GM21576 (cell line): Measurements from ENCODE around the gene SNX32.
A peak's percentile ranks its signal among the peaks of the same experiment; 100 is the strongest.

ENCODE experiments used
- ATAC-seq: cut with Tn5 transposase; IDR thresholded peaks from one replicate; pipeline ENCODE4 v1.9.1; 2021; ENCODE audit warnings: mild to moderate bottlenecking, moderate library complexity; ENCODE audit not compliant: unreplicated experiment

SNX32 gene

DNA sequence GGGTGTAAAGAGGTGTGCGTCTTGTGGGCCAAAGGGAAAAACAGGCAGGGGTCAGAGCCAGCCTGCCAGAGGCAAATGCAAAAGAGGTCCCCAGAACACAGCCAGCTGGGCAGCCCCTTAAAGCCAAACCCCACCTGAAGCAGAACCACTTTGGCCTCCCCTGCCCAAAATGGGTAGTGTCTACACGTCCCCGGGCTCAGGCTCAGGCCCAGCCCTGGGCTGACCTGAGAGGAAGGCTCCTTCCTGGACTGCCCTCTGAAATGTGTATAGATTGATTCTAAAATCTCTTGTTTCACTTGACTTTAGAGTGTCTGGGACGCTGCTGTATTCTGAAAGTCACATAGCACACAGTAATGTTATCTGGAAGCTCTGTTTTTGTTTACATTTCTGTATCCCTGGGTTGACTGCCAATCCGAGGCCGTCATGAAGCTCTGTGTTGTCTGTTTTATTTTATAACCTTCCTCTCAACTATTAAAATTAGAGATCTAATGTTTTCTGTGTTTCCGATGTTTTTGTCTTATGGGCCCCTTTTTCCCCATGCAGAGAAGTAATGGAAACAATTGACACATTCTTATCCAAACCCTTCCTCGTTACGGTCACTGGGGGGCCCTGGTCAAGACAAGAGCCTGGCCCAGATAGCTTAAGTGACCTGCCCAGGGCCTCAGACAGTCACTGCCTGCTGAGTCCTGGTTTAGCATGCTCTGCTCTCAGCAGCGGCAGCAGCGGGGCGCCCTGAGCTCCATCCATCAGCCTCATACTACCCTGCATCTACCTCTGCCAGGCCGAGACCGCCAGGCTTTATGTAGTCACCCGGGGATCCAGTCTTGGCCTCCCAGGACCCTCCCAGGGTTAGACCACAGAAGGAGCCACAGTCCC, 36.8 kb upstream of the SNX32 start:
- ATAC-seq = no peak

DNA sequence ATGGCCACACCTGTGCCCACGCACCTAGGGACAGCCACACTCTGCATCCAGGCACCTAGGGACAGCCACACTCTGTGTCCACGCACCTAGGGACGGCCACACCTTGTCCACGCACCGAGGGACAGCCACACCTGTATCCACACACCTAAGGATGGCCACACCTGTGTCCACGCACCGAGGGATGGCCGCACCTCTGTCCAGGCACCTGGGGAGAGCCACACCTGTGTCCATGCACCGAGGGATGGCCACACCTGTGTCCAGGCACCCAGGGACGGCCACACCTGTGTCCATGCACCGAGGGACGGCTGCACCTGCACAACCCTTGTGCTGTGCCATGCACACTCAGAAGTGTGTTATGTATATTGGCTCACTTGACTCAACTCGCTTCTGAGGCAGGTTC, 36.1 kb upstream of the SNX32 start:
- no peak for ATAC-seq

DNA sequence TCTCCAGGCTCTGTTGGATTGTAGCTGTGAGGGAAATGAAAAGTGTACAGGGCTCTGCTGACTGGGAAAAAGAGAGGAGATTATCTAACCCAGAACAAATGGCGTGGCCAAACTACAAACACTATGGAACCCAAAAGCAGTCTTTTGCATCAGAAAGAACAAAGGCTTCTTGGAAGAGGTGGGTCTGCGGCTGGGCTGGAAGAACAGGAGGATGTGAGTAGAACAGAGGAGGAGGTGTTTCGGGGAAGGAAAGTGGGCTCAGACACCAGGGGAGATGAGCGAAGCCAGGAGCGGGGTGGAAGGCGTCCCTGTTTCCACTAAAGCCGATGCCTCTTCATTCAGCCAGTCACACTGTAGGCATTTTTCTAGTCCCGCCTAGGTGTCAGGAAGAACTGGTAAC, 34.9 kb upstream of the SNX32 start:
- no peak for ATAC-seq

DNA sequence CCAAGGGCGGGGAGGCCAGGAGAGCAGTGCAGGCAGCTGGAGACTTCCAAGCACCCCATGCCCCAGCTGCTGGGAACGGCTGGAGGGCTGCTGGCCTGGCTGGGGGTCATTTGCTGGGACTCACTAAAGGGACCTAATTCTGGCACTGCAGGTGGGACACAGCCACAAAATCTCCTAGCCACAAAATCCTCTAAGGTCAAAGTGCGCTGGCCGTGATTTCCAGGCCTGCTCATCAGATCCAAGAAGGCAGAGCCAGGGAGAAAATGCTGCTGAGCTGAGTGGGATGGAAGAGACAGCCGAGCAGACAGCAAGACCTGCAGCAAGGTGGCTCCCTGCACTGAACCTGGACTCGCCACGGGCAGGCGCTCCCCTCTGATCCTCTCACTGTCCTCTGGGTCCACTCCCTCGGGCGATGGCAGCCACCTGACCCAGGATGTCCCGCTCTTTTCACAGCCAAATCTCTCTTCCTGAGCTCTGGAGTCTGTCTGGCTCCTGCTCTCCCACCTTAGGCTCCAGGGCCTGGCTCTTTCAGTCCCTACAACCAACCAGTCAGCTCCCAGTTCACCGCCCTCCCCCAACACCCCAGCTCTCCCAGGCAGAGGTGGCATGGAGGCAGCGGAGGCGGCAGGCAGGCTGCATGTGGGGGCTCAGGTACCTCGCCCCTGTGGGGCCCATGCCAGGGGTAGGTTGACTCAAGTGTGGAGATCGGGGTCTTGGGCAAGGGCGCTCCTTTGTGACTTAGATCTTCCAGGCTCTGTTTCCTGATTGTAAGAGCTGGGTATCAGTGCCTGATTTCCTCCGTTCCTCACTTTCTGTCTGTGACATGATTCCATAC, 32.4 kb upstream of the SNX32 start:
- ATAC-seq = no peak

DNA sequence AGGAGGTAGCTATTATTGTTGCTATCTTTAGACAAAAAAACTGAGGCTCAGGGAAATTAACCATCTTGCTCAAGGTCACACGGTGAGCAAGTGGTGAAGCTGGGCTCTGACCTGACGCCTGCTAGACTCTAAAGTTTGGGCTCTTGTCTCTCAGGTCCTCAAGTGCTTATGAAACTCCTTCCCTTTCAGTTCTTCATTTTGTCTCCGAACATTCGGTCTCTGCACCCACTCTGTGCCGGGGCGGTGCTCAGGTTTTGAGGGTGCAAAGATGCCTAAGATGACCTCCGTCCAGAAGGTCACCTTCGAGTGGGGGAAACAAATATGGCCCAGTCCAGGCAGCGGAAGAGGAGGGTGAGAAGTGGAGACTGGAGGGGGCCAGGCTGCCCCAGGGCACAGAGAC, 30.9 kb upstream of the SNX32 start:
- ATAC-seq = peak; percentile 85

DNA sequence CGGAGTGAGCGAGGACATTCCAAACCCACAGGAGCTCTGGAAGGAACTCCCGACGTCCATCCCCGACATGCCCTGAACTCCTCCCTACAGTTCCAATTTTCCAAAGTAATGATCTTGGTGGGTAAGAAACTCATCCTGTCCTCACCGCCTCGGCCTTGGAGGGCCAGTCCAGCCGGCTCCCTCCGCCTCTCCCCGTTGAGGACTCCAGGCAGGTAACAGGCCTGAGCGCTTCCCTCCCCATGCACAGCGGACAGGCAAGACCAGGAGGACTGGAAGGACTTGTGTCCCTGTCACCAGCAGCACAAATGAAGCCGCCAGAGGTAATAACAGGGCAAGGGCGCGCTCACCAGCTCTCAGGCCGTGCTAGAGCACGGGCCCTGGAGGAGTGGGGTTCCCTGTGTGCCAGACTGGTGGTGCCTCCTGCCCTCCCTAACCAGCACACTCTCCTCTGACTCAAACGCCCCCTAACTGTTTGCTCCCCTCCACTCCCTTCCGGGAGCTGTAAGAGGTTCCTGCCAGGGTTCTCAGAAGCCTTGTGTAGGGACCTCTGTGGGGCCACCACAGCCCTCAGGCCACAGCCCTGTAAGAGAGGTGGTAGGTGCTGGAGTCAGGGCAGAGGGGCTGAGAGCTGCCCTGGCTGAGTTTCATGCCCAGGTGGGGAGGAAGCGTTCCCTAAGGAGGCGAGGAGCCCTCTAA, 29.8 kb upstream of the SNX32 start:
- ATAC-seq = no peak

DNA sequence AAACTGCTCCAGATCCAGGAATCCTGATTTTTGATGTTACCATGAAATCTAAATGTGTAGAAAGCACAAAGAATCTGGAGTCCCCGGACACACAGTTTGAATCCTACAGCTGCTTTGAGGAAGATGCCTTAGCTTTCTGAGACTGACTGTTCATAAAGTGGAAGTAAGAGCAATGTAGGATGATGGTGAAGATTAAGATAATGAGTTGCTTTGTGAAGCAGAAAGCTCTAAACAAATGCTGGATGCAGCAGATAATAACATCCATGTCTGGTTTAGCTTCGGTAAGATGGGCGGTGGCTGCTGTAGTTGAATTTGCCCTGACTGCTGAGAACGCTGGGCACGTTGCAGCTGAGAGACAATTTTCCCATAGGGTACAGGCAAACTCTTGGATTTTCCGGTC, 26.8 kb upstream of the SNX32 start:
- ATAC-seq = no peak

DNA sequence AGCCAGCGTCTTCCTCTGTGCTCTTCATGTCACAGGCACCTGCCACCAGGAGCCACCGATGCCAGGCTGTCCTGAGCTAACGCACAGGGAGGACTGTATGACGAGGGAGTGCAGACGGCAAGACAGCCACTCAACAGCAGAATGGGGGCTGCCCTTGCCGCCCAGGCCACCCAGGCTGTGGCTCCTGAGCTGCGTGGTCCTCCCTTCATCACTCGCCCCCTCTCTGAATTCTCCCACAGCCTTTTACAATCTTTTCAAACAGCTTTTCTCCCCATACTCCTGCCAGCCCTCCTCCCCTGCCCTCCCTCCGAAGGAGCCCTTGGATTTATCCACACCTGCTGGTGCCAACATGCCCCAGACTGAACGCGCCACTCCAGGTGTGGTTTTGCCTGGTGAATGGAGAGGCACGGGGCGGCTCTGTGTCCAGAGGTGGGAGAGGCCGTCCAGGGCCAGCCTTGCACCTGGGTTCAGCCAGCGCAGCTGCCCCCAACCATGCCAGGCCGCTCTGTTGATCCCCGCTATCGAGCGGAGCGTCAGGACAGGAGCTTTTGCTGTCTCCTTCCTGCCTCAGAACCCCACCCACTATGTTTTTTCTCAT, 24.9 kb upstream of the SNX32 start:
- no peak for ATAC-seq

DNA sequence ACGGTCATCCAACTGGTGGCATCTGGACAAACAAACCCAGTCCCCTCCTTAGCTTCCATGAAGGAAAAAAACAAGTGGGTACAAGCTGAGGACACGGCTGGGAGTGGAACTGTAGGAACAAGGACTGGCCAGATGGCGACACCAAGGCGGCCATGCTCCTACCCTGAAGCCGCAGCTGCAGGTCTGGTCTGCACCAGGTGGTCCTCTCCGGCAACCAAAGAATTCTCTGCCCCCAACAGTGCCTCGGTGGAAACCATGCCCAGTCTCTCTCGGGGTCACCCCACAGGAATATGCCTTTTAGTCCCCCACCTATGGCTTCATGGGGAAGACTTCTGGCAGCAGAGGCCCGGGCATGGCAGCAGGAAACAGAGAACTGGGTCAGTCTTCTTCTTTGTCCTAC, 24.3 kb upstream of the SNX32 start:
- no peak for ATAC-seq

DNA sequence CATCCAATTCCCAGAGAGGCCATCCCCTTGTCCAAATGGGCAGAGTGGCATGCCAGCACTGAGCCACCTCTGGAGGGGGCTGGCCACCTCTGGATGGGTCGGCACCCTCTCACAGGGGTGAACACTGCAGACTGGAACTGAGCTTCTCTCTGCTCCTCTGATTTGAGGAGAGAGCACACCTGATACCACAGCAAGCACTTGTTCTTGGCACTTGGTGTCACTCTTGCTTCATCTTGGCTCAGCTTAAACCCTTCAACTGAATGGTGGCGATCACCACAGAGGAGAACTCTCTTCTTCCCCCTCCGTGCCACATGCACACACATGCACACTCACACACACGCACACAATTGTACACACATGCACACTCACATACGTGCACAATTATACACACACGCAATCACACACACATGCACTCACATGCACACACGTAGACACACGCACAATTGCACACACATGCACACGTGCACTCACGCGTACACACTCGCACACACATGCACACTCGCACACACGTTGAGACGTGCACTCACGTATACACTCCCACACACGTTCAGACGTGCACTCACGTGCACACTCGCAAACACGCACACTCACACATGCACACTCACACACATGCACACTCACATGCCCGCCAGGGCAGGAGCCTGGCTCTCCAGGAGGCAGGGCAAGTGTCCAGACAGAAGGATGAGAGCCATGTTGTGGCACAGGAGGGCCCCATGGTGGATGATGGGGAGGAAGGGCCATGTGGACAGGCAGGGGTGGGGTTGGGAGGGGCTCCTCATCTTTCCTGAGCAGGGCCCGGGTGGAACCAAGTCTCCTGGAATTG, 23.5 kb upstream of the SNX32 start:
- ATAC-seq = no peak

DNA sequence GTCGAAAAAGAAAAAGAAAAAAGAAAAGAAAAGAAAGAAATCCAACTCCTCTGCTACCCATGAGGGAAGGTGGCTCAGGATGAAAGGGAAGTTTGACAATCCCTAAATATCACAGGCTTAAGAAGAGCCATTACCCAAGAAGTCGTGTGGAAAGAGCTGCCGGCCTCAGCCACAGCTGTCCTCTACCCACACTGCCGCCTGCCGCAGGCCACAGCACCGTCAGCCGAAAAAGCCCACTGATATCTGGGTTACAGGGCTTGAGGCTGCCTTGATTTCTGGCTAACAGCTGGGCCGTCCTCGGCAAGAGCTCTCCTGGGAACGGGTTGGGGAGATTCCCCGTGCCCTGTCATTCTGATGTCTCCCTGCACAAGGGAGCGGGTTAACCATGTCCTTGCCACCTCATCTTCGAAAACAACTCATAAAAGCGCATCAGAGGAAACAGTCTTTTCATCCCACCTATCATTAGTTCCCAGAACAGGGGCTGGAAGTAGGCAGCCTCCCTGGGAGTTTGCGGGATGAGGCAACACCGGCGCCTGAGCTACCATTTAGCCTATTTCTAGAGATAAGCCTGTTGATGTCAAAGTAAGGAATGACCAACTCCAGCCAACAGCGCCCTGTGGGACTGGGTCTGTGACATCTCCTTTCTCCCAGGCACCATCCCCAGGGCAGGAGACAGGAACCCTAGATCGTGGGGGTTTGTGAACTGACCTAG, 21.8 kb upstream of the SNX32 start:
- no peak for ATAC-seq

DNA sequence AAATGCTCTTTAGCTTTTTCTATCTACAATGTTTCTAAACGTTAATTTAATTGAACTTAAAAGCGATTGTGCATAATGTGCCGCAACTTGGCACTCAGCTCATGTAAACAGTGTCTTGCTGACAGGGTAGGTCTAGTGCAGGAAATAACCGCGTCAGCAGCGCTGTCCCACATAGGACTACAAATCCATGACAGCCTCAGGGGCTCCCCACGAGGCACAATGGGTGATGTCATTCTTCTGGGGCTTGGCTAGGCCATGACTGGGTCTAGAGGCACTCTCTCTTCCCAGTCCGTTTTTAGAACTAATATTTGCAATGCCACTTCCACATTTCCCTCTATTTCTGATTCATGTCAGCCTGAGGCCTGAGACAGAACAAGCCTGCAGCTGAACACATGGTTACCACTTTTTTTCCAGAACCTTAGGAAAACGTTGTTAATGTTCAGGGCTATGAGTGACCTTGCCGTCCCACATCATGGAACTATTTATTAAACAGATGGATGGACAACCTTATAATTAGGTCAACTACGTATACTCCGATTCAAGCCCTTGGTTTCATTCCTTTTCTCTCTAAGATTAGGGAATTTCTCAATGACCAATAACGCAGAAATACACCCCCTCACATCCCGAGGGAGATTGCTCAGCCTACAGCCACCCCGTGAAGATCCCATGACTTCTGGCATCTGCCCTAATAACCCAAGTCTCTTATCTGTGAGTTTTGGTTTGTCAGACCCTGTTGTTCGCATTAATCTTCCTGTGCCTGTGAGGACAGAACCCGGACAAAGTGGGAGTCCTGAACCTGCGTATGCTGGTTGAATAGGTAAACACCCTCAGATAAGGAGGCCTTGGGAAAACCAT, 19.4 kb upstream of the SNX32 start:
- ATAC-seq = no peak

DNA sequence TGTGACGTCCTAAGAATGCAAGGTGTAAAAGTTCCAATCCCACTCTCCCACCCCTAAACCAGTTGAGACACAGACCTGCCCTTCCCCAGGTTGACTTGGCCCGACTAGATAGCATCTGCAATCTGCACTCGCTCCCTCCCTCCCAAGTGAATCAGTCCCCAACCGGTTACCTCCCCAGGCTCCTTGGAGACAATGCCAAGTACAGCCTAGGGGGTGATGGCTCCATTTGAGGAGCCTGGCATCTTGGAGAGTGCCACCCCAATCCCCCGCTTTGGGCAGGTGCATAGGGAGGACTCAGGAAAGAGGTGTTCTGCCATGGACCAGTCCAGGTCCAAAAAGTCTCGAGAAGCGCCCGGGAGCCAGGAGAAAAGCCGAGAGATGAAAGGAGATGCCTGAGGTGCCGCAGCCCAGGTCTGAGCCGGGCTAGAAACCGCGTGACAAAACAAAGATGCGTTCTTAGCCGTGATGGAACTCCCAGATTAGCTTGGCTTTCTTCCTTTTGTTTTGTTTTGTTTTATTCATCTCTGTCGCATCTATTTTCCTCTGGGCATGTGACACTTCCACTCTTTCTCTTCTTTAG, 18.7 kb upstream of the SNX32 start:
- no peak for ATAC-seq

DNA sequence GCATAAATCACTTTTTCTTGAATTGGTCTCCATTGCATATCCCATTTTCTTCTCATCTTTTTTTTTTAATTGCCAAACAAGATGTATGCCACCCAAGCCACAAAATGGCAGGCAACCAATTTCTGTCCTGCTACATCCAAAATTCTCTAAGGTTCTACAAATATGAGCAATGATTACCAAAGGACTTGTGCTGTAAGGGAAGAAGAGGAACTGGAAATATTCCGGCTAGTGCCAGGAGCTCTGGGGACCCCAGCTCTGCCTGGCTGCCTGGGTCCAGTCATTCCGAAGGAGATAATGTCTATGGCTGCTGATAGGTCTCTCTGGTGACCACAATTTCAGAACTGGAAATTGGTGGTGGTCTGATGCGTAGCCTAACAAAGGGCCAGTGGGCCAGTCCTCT, 17.1 kb upstream of the SNX32 start:
- ATAC-seq = no peak

DNA sequence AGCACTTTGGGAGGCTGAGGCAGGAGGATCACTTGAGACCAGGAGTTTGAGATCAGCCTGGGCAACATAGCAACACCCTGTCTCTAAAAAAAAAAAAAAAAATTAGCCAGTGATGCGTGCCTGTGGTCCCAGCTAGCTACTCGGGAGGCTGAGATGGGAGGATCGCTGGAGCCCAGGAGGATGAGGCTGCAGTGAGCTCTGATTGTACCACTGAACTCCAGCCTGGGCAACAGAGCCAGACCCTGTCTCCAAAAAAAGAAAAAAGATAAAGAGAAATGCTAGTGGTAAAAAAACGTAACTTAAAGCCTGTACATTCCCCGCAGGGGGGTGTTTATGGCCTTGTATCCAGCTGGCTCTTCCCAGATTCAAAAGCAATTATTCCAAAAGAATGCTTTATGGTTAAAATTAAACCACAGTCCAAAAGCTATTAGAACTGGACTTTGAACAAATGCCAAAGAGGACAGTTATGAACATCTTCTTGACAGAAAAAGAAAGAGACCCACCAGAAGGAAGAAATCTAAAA, 16.4 kb upstream of the SNX32 start:
- ATAC-seq = no peak

DNA sequence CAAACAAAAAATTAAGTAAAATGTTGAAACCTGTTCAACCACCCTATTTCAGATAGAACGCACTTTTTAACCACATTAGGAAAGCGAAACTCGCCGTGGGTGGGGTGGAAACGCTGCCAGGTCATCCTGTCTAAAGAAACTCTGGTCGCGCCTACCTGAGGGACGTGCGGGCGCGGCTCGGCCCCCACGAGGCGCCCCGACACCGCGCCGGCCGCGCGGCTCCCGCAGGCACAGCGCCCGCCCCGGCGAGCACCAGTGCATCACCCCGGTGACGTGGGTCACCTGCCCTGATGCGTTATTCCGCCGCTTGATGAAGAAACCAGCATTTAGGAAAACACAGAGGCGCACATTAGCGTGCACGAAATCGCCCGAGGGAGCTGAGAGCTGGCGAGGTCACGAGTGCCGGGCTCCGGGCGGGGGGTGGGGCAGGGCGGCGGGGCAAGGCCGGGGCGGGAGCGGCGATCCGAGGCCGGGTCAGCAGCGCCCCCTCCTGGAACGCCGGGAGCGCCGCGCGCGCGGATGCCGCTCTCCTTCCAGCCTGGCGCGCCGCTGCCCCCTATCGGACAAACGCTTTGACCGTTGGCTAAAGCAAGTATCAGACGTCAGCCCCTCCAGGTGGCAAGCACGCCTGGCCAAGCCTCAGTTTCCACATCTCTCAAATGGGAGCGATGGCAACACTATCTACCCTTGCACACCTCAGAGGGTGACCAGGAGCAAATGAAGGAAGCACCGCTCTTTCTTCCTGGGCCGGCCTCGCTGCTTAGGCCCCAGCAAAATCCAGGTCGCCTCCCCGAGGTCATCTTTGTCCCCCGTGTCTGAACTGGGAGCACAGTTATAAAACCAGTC, 15.7 kb upstream of the SNX32 start:
- peak; percentile 72 for ATAC-seq

DNA sequence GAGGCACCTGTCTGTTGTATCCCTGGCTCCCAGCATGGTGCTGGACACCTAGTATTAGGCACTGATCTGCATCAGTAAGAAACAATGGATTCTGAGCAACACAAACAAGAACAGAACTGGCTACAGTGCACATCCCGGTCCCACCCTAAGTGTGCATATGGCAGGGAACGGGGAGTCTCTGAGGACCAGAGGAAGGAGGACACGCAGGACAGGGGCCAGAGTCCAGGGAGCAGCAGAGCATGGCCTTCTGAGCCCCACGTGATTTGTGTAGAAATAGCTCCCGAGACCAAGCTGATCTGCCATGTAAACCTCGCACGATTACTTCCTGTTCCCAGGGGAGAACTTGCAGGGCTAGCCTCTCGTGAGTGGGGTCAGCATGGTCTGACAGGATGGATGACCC, 12.7 kb upstream of the SNX32 start:
- no peak for ATAC-seq
